Prostate gland (tissue), 2 donors: Measurements from ENCODE around the gene PBRM1. TPM values are rescaled to one million over a fixed set of nuclear protein-coding genes. Genes with fewer than 3 reads are reported as not detected.

ENCODE experiments used
- DNase-seq: peaks from one replicate; pipeline ENCODE4 v3.0.0-alpha.2; 2019; ENCODE audit warnings: low spot score
- H3K27ac ChIP-seq, 2 donors: fragments of 200-600 bp; sonication (generic); 2 replicates each; pipeline ENCODE4 v1.5.1; 2017 to 2019
- H3K27me3 ChIP-seq: fragments of 200-600 bp; sonication (generic); replicated peaks from 2 replicates; pipeline ENCODE4 v1.5.1; 2019; ENCODE audit not compliant: insufficient read depth
- H3K36me3 ChIP-seq, 2 donors: fragments of 200-600 bp; sonication (generic); 1 replicate in 1 of 2; 2 replicates in 1 of 2; pipeline versions ENCODE4 v1.5.1 to v1.8.1; 2017 to 2019
- H3K4me1 ChIP-seq: fragments of 200-600 bp; sonication (generic); replicated peaks from 2 replicates; pipeline ENCODE4 v1.5.1; 2019
- H3K4me3 ChIP-seq, 2 donors: fragments of 200-600 bp; sonication (generic); 2 replicates each; pipeline ENCODE4 v1.5.1; 2017 to 2019
- H3K9me3 ChIP-seq: fragments of 200-600 bp; sonication (generic); 2 replicates; pipeline ENCODE4 v1.5.1; 2017
- CTCF ChIP-seq, 4 experiments: fragments of 200-600 bp in 2 of 4; fragments of 450-650 bp in 2 of 4; sonication (generic) in 2 of 4; IDR thresholded peaks; 1 replicate in 3 of 4; 2 replicates in 1 of 4; pipeline ENCODE4 v1.5.1; 2016 to 2019; ENCODE audit warnings: antibody characterized with exemption in 4 of 4, mild to moderate bottlenecking in 2 of 4, moderate library complexity in 2 of 4
- POLR2A ChIP-seq: fragments of 450-650 bp; IDR thresholded peaks from one replicate; pipeline ENCODE4 v1.6.1; 2016; ENCODE audit warnings: antibody characterized with exemption, mild to moderate bottlenecking
- POLR2AphosphoS5 ChIP-seq: sonication (generic); formaldehyde crosslinking; IDR thresholded peaks from one replicate; pipeline ENCODE4 v1.6.1; 2017; ENCODE audit warnings: antibody characterized with exemption
- WGBS: methylation state at CpG from one replicate; pipeline ENCODE4 v1.1.5; 2018; 5-methylcytosine and 5-hydroxymethylcytosine counted together
- intact Hi-C: fragments of 100-400 bp; cut with DNase I; formaldehyde crosslinking; loops from one replicate; pipeline ENCODE4 v1.14.2; 2022
- total RNA-seq, 2 donors: library from RNA; depleted of rRNA; stranded (reverse); fragments of >200 nt; gene quantifications; one replicate each; pipeline ENCODE4 v1.1.0, GENCODE V29; 2016

Gene PBRM1
- total RNA-seq, 2 donors from 2014 or later, result 72.5 to 77.5 TPM

- H3K27me3 ChIP-seq, result no peaks in the 10 kb centered on the region
- intact Hi-C loops, result loop anchor here (10.0 kb wide), 2 partner anchors 150 to 210 kb away; partner anchors contain the start of genes NT5DC2 and UQCC5
- H3K4me1 ChIP-seq, result peaks cover 3% of the 10 kb centered on the region
- no peaks in the 10 kb centered on the region for H3K9me3 ChIP-seq
- peak overlapping the region; percentile 64 to 86 for H3K4me3 ChIP-seq
- peak overlapping the region; percentile 93 to 99 for H3K27ac ChIP-seq
- TF ChIP-seq POLR2AphosphoS5 (no peak), CTCF (IDR thresholded peaks at IDR 0.05) (peak in 1 of 4 experiments; percentile 9), POLR2A (peak; percentile 56)
- 2% methylated on average over 26 of the region's 41 CpGs for WGBS
- H3K36me3 ChIP-seq, result peaks cover 6 to 17% of the 10 kb centered on the region in 2 donors
- peak; percentile 75 for DNase-seq
Observed at GRCh38 chr3:52685285-52685708, 416 bp downstream of the PBRM1 start.

DNA sequence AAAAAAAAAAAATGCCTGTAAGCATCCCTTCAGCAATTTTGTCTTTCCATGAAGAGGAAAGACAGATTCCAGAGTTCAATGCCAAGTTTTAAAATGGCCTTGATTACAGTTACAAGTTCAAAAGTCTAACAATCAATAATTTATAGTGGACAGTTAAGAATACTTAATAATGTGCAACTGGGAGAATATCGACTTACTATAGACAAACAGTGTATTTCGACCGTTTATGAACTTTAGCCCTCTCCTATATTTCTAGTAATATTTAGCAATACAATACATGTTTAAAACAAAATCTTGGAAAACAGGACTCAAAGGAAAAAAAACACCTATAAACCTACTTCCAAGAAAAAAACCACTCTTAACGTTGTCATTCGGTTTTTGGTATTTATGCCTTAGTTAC lies 1.5 kb downstream of the PBRM1 start:
- Histone ChIP-seq H3K4me1 (no peaks in the 10 kb centered on the region), H3K9me3 (no peaks in the 10 kb centered on the region), H3K4me3 (no peak overlapping the region), H3K27me3 (no peaks in the 10 kb centered on the region), H3K27ac (no peak overlapping the region), H3K36me3 (peaks cover 0 to 6% of the 10 kb centered on the region in 2 donors)
- WGBS, result 28% methylated on average over 5 of the region's 5 CpGs
- TF ChIP-seq CTCF (IDR thresholded peaks at IDR 0.05), result no peak
- TF ChIP-seq POLR2AphosphoS5, result no peak
- no peak for TF ChIP-seq POLR2A
- intact Hi-C loops, result loop anchor here (10.0 kb wide), 2 partner anchors 149 to 209 kb away; partner anchors contain the start of genes NT5DC2 and UQCC5
- no peak for DNase-seq

GRCh38 chr3:52683611-52684010 lies 2.1 kb downstream of the PBRM1 start:
- H3K36me3 ChIP-seq, result peaks cover 0 to 3% of the 10 kb centered on the region in 2 donors
- no peak for DNase-seq
- TF ChIP-seq POLR2AphosphoS5, result no peak
- no peak for TF ChIP-seq CTCF (IDR thresholded peaks at IDR 0.05)
- no peak for TF ChIP-seq POLR2A
- H3K4me3 ChIP-seq, result no peak overlapping the region
- H3K4me1 ChIP-seq, result no peaks in the 10 kb centered on the region
- WGBS, result 86% methylated on average over 6 of the region's 6 CpGs
- no peaks in the 10 kb centered on the region for H3K9me3 ChIP-seq
- no peaks in the 10 kb centered on the region for H3K27me3 ChIP-seq
- intact Hi-C loops, result loop anchor here (10.0 kb wide), 2 partner anchors 149 to 209 kb away; partner anchors contain the start of genes NT5DC2 and UQCC5
- no peak overlapping the region for H3K27ac ChIP-seq

DNA sequence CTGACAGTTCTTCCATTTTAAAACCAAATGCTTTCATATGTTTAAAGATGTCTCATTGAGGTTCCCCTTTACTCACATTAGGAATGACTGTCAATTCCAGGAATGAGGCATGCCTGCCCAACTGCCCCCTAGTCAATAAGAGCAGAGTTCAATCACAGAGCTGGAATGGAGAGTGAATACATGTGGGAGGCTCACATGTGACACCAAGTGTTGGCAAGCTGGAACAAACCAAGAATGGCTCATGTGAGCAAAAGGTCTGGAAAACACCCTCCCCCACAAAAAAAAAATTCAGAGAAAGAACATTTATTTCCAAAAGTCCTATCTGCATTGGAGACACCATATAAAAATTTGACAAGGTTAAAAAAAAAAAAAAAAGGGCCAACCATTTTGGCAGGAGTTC lies 3.7 kb downstream of the PBRM1 start:
- Histone ChIP-seq H3K4me1 (no peaks in the 10 kb centered on the region), H3K27ac (no peak overlapping the region), H3K4me3 (no peak overlapping the region), H3K9me3 (no peaks in the 10 kb centered on the region), H3K36me3 (peaks cover 0 to 6% of the 10 kb centered on the region in 2 donors), H3K27me3 (no peaks in the 10 kb centered on the region)
- DNase-seq, result no peak
- TF ChIP-seq CTCF (IDR thresholded peaks at IDR 0.05) (no peak), POLR2AphosphoS5 (no peak), POLR2A (no peak)
- intact Hi-C loops, result loop anchor here (10.0 kb wide), 2 partner anchors 147 to 207 kb away; partner anchors contain the start of genes NT5DC2 and UQCC5

DNA sequence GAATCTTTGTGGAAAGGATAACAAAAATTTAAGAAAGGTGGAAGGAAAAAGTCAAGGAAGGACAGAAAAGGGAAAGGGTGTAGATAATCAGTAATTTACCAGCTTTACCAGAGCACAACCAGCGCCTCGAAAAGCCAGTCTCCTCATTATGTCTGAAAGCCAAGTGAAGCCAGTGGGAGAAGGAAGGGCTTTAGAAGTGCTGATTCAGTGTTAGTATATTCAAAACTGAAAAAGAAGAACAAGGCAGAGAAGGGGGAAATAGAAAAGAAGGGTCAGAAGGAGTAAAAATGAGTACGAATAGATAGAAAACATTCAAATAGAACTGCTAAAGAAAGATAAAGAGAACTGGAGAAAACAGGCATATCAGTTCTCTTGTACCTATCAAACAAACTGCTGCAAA lies 4.1 kb downstream of the PBRM1 start:
- TF ChIP-seq POLR2A, result no peak
- no peak for TF ChIP-seq POLR2AphosphoS5
- no peak for TF ChIP-seq CTCF (IDR thresholded peaks at IDR 0.05)
- H3K36me3 ChIP-seq, result peaks cover 0 to 6% of the 10 kb centered on the region in 2 donors
- DNase-seq, result no peak
- 89% methylated on average over 3 of the region's 3 CpGs for WGBS
- intact Hi-C loops, result loop anchor here (10.0 kb wide), 2 partner anchors 147 to 207 kb away; partner anchors contain the start of genes NT5DC2 and UQCC5
- H3K9me3 ChIP-seq, result no peaks in the 10 kb centered on the region
- no peak overlapping the region for H3K27ac ChIP-seq
- H3K4me1 ChIP-seq, result no peaks in the 10 kb centered on the region
- no peaks in the 10 kb centered on the region for H3K27me3 ChIP-seq
- no peak overlapping the region for H3K4me3 ChIP-seq
